ENCODE results near the gene LSG1.

DNA sequence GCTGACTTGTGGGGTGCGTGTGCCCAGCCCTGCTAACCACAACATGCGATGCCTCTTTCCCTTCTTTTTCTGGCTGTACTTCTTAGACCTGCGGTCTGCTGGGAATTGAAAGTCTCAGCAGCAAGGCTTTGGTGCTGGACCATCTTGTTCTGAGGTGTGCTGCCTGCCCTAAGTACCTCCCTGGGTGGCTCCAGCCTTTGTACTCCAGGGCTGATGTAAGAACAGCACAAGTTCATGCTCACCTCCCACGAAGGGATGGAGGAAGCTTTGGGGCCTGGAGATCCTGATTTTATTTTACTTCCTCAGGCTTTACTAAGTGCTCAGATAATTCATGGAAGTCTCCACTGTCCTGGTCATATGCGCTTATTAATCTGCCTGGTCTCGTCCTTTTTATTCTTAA, 42.6 kb upstream of the LSG1 start:
- no peak for TF ChIP-seq CTCF (conservative IDR thresholded peaks at IDR 0.05 in 1 of 2, IDR thresholded peaks at IDR 0.05 in 1 of 2; ENCODE audit: low read depth in 1 of 2, low read length in 2 of 2)
- no peak for TF ChIP-seq EZH2 (IDR thresholded peaks at IDR 0.05; ENCODE audit: low read length, missing control alignments)
